Pons (tissue), 1 donor: Measurements from ENCODE around the gene CD8A.
"Not testable (repeated sequence)": the region's sequence is repeated elsewhere in the genome, so short reads cannot be mapped to it uniquely, and the experiment has no call there.

Source experiments
- DNase-seq: peaks from one replicate; pipeline ENCODE4 v3.0.0-alpha.2; 2016; ENCODE audit warnings: low spot score

Gene CD8A

DNA sequence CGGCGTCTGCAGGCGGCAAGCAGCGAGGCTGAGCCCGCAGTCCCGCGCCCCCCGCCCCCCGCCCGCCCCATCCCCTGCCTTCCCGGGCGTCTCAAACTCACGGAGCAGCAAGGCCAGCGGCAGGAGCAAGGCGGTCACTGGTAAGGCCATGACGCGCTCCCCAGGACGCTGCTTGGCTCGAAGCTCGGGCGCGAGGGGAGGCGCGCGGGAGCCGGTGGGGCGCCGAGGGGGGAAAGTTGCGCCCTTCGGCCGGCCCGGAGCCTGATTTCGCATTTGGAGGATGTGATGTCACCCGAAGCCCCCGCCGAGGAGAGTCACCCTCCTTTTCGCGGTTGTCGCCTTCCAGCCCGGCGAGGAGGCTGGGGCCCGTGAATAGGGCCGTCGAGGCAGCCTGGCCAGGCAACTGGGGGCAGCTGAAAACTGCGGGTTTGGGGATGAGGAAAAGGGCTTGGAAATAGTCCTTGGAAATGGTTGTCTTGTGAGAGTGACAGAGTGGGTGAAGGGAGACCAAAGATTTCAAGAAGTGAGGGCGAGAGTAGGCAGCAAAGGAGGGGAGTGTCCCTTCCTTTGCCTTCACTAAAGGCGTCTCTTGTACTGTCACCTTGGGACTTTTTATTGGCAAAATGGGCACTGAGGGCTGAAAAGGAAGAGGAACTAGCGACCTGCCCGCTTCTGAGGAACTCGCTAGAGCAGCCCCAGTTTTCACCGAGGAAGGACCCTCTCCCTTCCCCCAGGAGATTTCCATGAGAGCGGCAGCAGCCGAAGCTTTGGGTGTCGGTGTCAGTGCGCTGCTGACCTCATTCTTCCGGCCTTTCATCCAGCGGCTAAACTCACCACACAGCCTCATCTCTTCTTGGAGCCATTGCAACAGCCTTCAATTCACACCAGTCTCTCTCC is at the start of gene CD8A:
Gene CD8A (minus strand): TSS at position 238 of the 897 bp plus-strand sequence. CDS start 88 bp downstream, at position 150.
- DNase-seq: no peak

DNA sequence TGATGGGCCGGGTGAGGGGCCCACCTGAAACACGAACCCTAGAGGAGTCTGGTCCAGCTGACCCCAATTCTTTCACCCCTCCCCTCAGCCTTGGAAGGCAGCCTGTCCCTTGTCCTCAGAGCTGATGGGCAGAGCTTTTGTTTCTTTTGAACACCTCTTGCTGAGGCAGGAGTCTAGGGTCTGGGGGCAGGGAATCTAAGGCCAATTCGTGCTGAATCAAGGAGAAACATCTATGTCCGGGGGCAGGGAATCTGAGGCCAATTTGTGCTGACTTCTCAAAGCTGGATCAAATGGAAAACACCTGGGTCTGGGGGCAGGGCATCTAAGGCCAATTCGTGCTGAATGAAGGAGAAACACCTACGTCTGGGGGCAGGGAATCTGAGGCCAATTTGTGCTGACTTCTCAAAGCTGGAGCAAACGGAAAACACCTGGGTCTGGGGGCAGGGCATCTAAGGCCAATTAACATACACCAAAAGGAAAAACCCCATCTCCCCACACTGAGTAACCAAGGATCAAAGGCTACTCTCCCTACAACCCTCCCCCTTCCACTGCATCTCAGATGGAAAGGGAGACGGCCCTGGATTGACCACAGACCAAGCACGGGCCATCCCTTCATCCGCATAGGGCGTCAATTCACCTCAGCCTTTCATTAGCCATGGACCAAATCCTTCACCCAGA is 49.3 kb upstream of the CD8A start:
- not testable (repeated sequence) for DNase-seq

DNA sequence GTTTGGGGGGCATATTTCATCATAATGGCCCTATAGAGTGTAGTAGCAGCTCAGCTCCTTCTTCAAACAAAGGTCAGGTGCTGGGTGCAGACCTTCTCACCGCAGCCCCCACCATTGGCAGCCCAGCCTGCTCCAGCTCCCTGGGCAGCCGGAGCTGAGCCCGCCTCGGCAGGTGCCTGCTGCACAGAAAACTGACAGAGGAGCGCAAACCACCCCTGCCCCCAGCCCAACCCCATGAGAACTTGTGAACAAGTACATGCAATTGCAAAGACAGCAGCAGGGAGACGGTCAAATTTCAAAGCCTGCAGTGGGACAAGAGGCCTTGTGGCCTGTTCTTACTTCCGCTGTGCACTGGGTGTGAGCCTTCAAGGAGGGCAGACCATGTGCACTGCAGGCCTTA is 48.7 kb upstream of the CD8A start:
- not testable (repeated sequence) for DNase-seq

- not testable (repeated sequence) for DNase-seq
Measured at GRCh38 chr2:86837714-86838113, 47.0 kb upstream of the CD8A start.

- DNase-seq: not testable (repeated sequence)
Measured at GRCh38 chr2:86836915-86837695, 46.4 kb upstream of the CD8A start.

DNA sequence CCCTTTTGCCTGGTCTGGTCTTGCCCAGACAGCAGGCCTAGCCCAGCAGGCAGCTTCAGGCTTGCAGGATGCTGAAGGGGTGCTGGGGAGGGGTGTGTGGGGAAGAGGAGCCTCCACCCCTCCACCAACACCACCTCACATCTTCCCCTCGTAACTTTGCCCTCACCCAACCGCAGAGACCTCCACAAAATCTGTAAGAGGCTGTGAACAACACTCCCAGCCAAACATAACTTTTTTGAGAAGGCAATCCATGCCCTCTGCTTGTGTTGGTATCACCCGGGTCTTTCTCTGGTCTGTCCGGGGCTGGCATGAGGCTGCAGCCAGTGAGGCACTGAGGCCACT is 44.8 kb upstream of the CD8A start:
- not testable (repeated sequence) for DNase-seq

DNA sequence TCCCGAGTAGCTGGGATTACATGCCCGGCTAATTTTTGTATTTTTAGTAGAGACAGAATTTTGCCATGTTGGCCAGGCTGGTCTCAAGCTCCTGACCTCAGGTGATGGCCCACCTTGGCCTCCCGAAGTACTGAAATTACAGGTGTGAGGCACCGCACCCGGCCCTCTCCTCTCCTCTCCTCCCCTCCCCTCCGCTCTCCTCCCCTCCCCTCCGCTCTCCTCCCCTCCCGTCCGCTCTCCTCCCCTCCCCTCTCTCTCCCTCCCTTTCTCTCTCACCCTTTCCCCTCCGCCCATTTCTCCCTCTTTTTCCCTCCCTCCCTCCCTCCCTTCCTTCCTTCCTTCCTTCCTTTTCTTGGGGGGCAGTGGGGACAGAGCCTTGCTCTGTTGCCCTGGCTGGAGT is 42.6 kb upstream of the CD8A start:
- DNase-seq: no peak

DNA sequence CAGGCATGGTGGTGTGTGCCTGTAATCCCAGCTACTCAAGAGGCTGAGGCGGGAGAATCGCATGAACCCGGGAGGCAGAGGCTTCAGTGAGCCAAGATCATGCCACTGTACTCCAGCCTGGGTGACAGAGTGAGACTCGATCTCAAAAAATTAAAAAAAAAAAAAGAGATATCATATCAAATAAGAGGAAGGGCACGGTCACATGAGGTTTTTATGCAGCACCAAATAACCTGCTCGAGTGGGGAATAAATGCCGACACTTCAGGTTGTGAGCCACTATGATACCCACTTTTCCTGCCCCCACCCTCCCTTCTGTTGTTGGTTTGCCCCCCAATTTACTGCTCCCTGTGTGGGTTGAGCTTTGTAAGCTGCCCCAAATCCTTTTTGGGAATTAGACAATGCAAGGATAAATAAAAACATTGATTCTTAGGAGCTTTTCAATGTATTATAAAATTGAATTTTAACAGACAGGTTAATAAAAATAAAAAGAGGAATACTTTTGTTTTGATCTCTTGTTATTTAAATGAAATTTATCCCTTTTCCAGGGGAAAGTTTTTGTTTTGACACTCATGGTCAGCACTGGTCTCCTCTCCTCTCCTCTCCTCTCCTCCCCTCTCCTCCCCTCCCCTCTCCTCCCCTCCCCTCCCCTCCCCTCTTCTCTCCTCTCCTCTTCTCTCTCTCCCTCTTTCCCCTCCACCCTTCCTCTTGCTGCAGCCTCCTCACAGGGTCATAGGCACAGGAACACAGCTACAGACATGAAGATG is 41.8 kb upstream of the CD8A start:
- DNase-seq: no peak

GRCh38 chr2:86831537-86831936 is 40.8 kb upstream of the CD8A start:
- DNase-seq: no peak

GRCh38 chr2:86826951-86827350 is 36.2 kb upstream of the CD8A start:
- DNase-seq: no peak

DNA sequence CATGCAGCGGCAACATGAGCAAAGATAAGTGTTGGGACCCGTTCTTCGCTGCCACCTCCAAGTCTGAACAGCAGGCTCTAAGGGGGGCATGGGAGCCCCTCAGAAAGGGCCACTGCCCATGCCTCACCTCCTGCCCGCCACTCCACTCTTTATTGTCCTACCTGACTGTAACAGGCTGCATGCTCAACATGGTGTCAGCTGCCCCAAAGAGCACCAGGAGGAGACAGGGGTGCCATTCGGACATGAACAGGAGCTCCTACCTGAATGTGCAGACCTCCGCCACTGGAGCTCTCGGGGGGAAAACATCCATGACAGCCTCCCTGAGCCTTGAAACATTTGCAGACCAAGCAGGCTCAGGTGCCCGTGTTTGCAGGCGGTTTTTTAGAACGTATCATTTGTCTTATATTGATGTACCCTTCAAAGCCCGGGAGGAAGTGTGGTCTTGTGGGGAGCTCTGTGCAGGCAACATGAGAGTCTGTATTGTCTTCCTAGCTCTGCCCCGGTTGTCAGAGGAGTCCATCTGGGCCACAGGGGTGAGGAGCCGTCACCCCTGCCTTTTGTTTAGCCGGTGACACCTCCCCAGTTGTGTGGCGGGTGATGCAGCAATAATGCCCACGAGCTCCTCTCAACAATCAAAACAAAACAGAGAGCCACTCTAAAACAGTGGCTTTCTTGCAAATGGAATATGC is 35.1 kb upstream of the CD8A start:
- DNase-seq: no peak

DNA sequence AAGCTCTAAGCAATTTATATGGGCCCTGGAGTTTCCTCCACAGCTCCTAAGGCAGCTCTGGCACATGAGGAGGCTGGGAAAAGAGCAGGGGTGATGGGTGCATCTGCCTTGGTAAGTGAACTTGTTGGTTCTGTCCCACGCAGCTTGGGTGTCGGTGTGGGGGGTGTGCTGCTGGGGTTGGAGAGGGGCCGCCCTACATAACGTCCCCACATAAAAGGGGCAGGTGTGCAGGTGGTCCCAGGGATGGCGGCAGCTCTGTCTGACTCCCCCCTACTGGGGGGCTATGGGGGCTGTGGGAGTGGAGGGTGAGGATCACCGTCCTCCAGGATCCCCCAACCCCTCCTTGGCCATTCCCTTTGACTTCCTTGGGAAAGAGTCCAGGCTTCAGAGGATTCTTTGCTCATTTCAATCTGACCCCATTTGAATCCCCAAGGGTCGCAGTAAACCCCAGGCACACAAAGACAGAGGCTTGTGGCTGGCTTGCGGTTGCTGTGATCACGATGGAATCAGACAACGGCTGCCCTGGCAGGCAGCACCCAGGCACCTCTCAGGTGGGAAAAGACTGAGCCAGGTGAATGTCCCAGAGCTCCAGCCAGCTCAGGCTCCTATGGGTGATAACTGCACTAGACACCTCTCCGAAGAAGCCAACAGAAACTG is 34.5 kb upstream of the CD8A start:
- no peak for DNase-seq

GRCh38 chr2:86822668-86823345 is 32.1 kb upstream of the CD8A start:
- DNase-seq: no peak

DNA sequence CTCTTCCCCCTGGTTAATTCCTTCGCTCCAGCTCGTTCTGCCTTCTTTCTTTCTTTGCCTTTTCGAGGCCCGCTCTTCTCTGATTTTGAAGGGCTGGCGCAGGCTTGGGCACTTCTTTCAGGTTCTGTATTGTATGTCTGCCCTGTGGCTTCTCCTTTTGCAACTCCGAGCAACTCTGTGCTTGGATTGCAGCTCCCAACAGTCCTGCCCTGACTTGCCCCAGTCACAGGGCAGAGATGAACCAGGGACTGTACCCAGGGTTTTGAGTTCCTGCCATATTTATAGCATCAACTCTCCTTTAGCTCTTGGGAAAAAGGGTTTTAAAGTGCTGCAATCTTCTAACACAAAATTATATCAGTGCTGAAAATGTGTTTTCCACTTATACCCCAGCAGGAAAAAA is 31.1 kb upstream of the CD8A start:
- no peak for DNase-seq

- no peak for DNase-seq
Measured at GRCh38 chr2:86821306-86821705, 30.6 kb upstream of the CD8A start.

- no peak for DNase-seq
Measured at GRCh38 chr2:86818957-86819356, 28.2 kb upstream of the CD8A start.

DNA sequence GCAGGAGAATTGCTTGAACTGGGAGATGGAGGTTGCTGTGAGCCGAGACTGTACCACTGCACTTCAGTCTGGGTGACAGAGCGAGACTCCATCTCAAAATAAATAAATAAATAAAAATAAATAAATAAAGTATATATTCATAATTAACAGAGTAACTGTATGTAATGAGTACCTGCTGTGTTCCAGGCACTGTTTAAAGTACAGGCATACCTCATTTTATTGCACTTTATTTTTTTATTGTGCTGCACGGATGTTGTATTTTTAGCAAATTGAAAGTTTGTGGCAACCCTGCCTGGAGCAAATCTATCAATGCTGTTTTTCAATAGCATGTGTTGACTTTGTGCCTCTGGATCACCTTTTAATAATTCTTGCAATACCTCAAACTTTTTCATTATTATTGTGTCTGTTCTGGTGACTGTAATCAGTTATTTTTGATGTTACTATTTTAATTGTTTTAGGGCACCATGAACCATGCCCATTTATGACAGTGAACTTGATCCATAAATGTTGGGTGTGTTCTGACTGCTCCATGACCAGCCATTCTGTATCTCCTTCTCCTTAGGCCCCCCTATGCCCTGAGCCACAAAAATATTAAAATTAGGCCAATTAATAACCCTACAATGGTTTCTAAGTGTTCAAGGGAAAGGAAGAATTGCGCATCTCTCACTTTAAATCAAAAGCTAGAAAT is 27.5 kb upstream of the CD8A start:
- no peak for DNase-seq

DNA sequence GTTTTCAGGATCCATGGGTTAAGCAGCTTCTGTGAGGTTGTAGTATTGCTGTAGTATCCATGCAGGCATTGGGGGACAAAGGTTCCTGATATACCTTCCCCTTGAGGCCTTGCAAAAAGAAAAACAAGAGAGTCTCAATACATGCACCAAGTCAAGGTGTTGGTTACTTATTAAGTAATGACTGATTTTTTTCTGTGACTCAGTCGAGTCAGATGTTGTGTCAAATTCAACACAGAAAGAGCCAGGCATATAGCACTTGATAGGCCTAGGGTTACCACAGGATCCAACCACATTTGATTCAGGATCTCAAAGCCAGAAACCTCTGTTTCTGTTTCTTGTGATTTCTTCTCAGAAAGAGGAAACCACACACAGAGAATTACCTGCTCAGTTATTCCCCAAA is 24.9 kb upstream of the CD8A start:
- DNase-seq: no peak

DNA sequence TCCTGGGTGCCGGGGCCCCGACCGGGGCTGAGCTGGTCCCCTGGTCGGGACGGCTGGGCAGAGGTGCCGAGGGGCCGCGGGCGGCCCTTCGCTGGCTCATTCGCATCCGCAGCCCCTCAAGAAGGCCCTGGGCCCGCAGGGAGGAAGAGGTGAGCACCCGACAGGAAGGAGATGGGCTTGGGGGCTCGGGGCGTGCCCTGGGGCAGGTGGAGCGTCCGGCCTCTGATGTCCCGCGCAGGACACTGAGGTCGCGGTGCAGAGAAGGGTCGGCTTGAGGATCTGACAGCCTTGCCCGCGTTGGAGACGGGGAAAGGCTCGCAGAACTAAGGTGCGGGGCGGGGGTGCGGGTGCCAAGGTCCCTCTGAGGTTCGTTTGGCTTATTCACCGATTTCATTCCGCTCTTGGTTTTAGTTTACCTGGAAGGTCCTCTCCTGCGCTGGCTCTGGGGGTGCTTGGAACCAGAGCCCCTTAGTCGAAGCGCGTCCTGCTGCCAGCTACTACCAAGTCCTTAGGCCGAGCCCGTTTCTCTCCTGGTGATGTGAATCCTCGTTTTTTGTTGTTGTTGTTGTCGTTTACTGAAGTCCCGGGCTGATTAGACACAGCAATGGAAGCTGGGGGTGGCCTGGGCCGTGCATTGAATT is 18.9 kb upstream of the CD8A start:
- DNase-seq: no peak
